Kidney (tissue), 14 donors: ENCODE data around the gene TNRC6A. TPM values are rescaled to one million over a fixed set of nuclear protein-coding genes. Genes with fewer than 3 reads are reported as not detected.

Experiments used
- DNase-seq, 5 donors: peaks; one replicate each; pipeline ENCODE4 v3.0.0-alpha.2; 2013 to 2020
- FAIRE-seq: peaks from 2 replicates; lab custom pipeline; 2012; peaks lifted over from hg19 to GRCh38; lab: Jason Lieb, UNC
- H3K27ac ChIP-seq, 2 donors: one replicate each; pipeline ENCODE4 v1.7.0; 2013; ENCODE audit warnings: low read depth in 2 of 2, low read length in 2 of 2, inconsistent platforms in 1 of 2
- H3K27me3 ChIP-seq: one replicate; pipeline ENCODE4 v1.7.1; 2013; ENCODE audit warnings: low read length, inconsistent platforms; ENCODE audit not compliant: control insufficient read depth, insufficient read depth
- H3K36me3 ChIP-seq, 3 donors: one replicate each; pipeline versions ENCODE4 v1.7.0 to v1.7.1; 2013; ENCODE audit warnings: low read length in 3 of 3, control low read depth in 1 of 3, inconsistent platforms in 1 of 3; ENCODE audit not compliant: insufficient read depth in 3 of 3, control insufficient read depth in 2 of 3
- H3K4me1 ChIP-seq, 3 donors: one replicate each; pipeline versions ENCODE4 v1.7.0 to v1.7.1; 2013; ENCODE audit warnings: low read length in 3 of 3, inconsistent platforms in 1 of 3, low read depth in 1 of 3; ENCODE audit not compliant: control insufficient read depth in 2 of 3, insufficient read depth in 2 of 3
- H3K4me3 ChIP-seq, 3 donors: one replicate each; pipeline versions ENCODE4 v1.7.0 to v1.8.1; 2013; ENCODE audit warnings: low read length in 3 of 3, control low read depth in 1 of 3, inconsistent platforms in 1 of 3
- H3K9ac ChIP-seq, 3 donors: one replicate each; pipeline versions ENCODE4 v1.7.0 to v1.7.1; 2013; ENCODE audit warnings: low read length in 3 of 3, control low read depth in 1 of 3, inconsistent platforms in 1 of 3
- H3K9me3 ChIP-seq, 3 donors: one replicate each; pipeline versions ENCODE4 v1.7.0 to v1.7.1; 2013; ENCODE audit warnings: low read length in 3 of 3, control low read depth in 1 of 3, inconsistent platforms in 1 of 3; ENCODE audit not compliant: control insufficient read depth in 2 of 3, insufficient read depth in 1 of 3
- intact Hi-C: fragments of 100-400 bp; cut with DNase I; formaldehyde crosslinking; loops from one replicate; pipeline ENCODE4 v1.11.1; 2022
- polyA plus RNA-seq: library from polyadenylated mRNA; stranded (reverse); fragments of 350-450 nt; fragmentation: Illumina TruSeq; extraction: RNeasy Lipid Tissue Mini Kit (QIAGEN cat#74804); gene quantifications from one replicate; pipeline ENCODE4 v1.2.3, GENCODE V29; 2014; ENCODE audit warnings: low read depth, low replicate concordance; ENCODE audit not compliant: insufficient read depth
- total RNA-seq: library from RNA; stranded (reverse); fragmentation: NEBNext Ultra II Directional; extraction: Animal tissue kit (Norgen Biotek cat#: 25700); gene quantifications from one replicate; pipeline ENCODE4 v1.2.1, GENCODE V29; 2021
- TF ChIP-seq, protein P1 (sequence below): IDR thresholded peaks from 3 replicates; pipeline ENCODE4 v1.5.1; 2012; ENCODE audit warnings: mild to moderate bottlenecking, moderate library complexity, borderline replicate concordance; ENCODE audit not compliant: insufficient read depth; ENCODE audit errors: extremely low read depth
- donor health status: control.
- donor health status: control.
- donor health status: control.
- donor health status: control.
- donor health status: control.
- donor health status: DM: yes; HTN: yes; CAD: no.
- donor health status: Normal renal cell carcinoma (clear cell type).

TNRC6A gene
- total and polyA plus RNA-seq, 2 donors from 2014 or later, result 8.0 to 61.9 TPM

DNA sequence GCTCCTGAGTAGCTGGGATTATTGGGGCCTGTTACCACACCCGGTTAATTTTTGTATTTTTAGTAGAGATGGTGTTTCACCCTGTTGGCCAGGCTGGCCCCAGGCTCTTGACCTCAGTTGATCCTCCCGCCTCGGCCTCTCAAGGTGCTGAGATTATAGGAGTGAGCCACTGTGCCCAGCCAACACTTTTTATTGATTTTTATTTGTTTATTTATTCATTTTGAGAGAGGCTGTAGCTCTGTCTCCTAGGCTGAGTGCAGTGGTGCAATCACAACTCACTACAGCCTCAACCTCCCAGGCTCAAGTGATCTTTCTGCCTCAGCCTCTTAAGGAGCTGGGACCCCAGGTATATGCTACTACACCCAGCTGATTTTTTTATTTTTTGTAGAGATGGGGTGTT is 54.7 kb downstream of the TNRC6A start:
- DNase-seq (no peak), FAIRE-seq (no peak)
- H3K9me3 ChIP-seq, result no peaks in the 10 kb centered on the region
- TF ChIP-seq, protein P1, sequence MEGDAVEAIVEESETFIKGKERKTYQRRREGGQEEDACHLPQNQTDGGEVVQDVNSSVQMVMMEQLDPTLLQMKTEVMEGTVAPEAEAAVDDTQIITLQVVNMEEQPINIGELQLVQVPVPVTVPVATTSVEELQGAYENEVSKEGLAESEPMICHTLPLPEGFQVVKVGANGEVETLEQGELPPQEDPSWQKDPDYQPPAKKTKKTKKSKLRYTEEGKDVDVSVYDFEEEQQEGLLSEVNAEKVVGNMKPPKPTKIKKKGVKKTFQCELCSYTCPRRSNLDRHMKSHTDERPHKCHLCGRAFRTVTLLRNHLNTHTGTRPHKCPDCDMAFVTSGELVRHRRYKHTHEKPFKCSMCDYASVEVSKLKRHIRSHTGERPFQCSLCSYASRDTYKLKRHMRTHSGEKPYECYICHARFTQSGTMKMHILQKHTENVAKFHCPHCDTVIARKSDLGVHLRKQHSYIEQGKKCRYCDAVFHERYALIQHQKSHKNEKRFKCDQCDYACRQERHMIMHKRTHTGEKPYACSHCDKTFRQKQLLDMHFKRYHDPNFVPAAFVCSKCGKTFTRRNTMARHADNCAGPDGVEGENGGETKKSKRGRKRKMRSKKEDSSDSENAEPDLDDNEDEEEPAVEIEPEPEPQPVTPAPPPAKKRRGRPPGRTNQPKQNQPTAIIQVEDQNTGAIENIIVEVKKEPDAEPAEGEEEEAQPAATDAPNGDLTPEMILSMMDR, result no peak
- peaks cover 4 to 29% (median 19%) of the 10 kb centered on the region in 3 donors for H3K36me3 ChIP-seq
- intact Hi-C loops, result no loop called here
- H3K27me3 ChIP-seq, result no peaks in the 10 kb centered on the region
- no peaks in the 10 kb centered on the region for H3K4me1 ChIP-seq
- no peak overlapping the region for H3K4me3 ChIP-seq
- H3K9ac ChIP-seq, result no peak overlapping the region
- no peak overlapping the region for H3K27ac ChIP-seq

DNA sequence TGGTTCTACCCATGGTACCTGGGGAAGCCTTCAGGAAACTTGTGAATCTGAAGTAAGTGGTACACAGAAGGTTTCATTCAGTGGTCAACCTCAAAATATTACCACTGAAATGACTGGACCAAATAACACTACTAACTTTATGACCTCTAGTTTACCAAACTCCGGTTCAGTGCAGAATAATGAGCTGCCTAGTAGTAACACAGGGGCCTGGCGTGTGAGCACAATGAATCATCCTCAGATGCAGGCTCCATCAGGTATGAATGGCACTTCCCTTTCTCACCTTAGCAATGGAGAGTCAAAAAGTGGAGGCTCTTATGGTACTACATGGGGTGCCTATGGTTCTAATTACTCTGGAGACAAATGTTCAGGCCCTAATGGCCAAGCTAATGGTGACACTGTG is 60.4 kb downstream of the TNRC6A start:
- no peaks in the 10 kb centered on the region for H3K27me3 ChIP-seq
- H3K36me3 ChIP-seq, result peaks cover 14 to 52% (median 37%) of the 10 kb centered on the region in 3 donors
- TF ChIP-seq, protein P1, result no peak
- no peaks in the 10 kb centered on the region for H3K4me1 ChIP-seq
- intact Hi-C loops, result no loop called here
- H3K9ac ChIP-seq, result no peak overlapping the region
- no peak overlapping the region for H3K4me3 ChIP-seq
- no peak for DNase-seq
- H3K27ac ChIP-seq, result no peak overlapping the region
- no peak for FAIRE-seq
- H3K9me3 ChIP-seq, result no peaks in the 10 kb centered on the region

DNA sequence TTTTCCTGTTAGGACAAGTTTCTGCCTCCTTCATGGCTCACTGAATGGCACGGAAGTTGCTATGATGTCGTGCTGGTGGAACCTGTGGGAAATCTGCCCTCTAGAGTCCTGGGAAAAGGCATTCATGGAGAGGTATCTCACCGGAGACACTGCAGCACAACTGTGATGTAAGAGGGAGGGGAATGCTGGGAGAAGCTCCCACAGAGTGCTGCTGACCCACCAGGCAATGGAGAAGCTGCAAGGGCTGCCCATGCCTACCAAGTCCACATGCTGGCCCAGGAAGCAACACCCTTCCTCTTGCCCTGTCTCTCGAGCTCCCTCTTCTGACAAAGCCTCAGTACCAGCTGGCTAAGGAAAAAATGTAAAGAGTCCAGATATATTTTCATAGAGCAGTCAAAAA is 71.1 kb downstream of the TNRC6A start:
- Histone ChIP-seq H3K9ac (no peak overlapping the region), H3K9me3 (no peaks in the 10 kb centered on the region), H3K27me3 (no peaks in the 10 kb centered on the region), H3K27ac (no peak overlapping the region), H3K4me3 (no peak overlapping the region), H3K4me1 (no peaks in the 10 kb centered on the region), H3K36me3 (peaks cover 25 to 82% (median 59%) of the 10 kb centered on the region in 3 donors)
- FAIRE-seq (no peak), DNase-seq (peak in 1 of 5 donors; percentile 11)
- intact Hi-C loops, result no loop called here
- TF ChIP-seq, protein P1, result peak; percentile 4

DNA sequence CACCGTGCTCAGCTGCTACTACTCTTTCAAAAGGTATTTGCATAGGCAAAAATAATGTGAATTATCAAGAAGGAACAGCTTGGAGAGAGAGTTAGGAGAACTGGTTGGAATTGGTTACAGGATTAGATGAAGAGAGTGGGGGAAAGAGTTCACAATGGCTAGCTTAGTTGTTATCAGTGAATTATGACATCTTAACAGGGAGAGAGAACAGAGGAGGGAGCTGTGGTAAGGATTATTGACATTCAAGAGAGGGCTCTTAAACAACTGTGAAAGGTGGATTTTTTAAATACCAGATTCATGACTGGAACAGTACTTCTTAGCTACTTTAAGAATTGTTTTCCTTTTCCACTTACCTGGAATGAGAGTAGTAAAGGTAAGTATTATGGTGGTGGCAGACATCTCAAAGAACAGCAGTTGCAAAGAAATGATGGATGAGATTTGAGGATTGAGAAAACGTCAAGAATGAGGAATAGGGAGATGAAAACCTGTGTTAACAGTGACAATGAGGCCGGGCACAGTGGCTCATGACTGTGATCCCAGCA is 72.4 kb downstream of the TNRC6A start:
- Histone ChIP-seq H3K4me1 (no peaks in the 10 kb centered on the region), H3K27ac (no peak overlapping the region), H3K9ac (no peak overlapping the region), H3K4me3 (no peak overlapping the region), H3K36me3 (peaks cover 32 to 86% (median 61%) of the 10 kb centered on the region in 3 donors), H3K9me3 (no peaks in the 10 kb centered on the region), H3K27me3 (no peaks in the 10 kb centered on the region)
- intact Hi-C loops, result no loop called here
- FAIRE-seq (no peak), DNase-seq (no peak)
- TF ChIP-seq, protein P1, result no peak
